Gastrocnemius medialis (tissue), 4 donors: ENCODE measurements around the gene PTPRM.

Experiments used
- POLR2A ChIP-seq, 2 donors: fragments of 450-650 bp; IDR thresholded peaks; one replicate each; pipeline ENCODE4 v1.6.1; 2017; ENCODE audit warnings: antibody characterized with exemption in 2 of 2, mild to moderate bottlenecking in 2 of 2, moderate library complexity in 2 of 2
- TF ChIP-seq, protein P1 (sequence below), 5 experiments: fragments of 450-650 bp in 3 of 5; fragments of 200-600 bp in 2 of 5; sonication (generic) in 2 of 5; IDR thresholded peaks in 4 of 5; conservative IDR thresholded peaks in 1 of 5; 1 replicate in 4 of 5; 2 replicates in 1 of 5; pipeline ENCODE4 v1.5.1; 2016 to 2019; ENCODE audit warnings: antibody characterized with exemption in 5 of 5, mild to moderate bottlenecking in 3 of 5, moderate library complexity in 3 of 5

DNA sequence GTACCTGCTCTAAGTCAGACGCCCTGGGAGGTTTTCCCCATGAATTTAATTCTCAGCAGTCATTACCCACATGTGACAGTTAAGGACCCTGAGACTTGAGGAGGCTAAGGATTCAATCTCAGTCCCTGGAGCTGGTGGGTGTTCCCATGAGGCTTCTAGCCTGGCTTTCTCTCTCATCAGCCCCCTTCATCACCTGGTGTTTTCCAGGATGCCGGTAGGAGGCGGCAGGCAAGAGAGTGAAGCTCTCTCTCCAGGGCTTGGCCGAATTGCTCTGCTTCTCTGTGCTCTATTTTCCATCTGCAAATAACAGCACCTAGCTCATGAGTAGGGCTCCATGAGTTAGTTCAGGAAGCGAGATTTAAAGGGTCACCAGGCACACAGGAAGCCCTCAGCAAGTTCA lies 241.9 kb downstream of the PTPRM start:
- TF ChIP-seq, protein P1, sequence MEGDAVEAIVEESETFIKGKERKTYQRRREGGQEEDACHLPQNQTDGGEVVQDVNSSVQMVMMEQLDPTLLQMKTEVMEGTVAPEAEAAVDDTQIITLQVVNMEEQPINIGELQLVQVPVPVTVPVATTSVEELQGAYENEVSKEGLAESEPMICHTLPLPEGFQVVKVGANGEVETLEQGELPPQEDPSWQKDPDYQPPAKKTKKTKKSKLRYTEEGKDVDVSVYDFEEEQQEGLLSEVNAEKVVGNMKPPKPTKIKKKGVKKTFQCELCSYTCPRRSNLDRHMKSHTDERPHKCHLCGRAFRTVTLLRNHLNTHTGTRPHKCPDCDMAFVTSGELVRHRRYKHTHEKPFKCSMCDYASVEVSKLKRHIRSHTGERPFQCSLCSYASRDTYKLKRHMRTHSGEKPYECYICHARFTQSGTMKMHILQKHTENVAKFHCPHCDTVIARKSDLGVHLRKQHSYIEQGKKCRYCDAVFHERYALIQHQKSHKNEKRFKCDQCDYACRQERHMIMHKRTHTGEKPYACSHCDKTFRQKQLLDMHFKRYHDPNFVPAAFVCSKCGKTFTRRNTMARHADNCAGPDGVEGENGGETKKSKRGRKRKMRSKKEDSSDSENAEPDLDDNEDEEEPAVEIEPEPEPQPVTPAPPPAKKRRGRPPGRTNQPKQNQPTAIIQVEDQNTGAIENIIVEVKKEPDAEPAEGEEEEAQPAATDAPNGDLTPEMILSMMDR (IDR thresholded peaks at IDR 0.05 in 4 of 5, conservative IDR thresholded peaks at IDR 0.05 in 1 of 5): no peak
- no peak for TF ChIP-seq POLR2A (IDR thresholded peaks at IDR 0.05)
